Body of pancreas (tissue), 4 donors: ENCODE measurements around the gene CDR2L. TPM values are rescaled to one million over a fixed set of nuclear protein-coding genes. Genes with fewer than 3 reads are reported as not detected.

Experiments
- ATAC-seq: fragments of 150-250 bp; one replicate; pipeline ENCODE4 v1.9.1; 2016
- DNase-seq, 4 donors: peaks; one replicate each; pipeline ENCODE4 v3.0.0-alpha.2; 2019
- H3K27ac ChIP-seq, 4 donors: fragments of 200-600 bp; sonication (generic); 1 replicate in 3 of 4; 2 replicates in 1 of 4; pipeline versions ENCODE4 v1.5.1 to v1.6.1; 2016 to 2019; ENCODE audit warnings: mild to moderate bottlenecking in 1 of 4, mixed read lengths in 1 of 4, moderate library complexity in 1 of 4
- H3K27me3 ChIP-seq, 2 donors: fragments of 200-600 bp; sonication (generic); one replicate each; pipeline ENCODE4 v1.6.0; 2016; ENCODE audit warnings: mild to moderate bottlenecking in 1 of 2
- H3K36me3 ChIP-seq, 2 donors: fragments of 200-600 bp; sonication (generic); replicated peaks in 1 of 2; 2 replicates each; pipeline ENCODE4 v1.5.1; 2016; ENCODE audit warnings: low read depth in 2 of 2; ENCODE audit not compliant: insufficient read depth in 1 of 2
- H3K4me1 ChIP-seq: fragments of 200-600 bp; sonication (generic); one replicate; pipeline ENCODE4 v1.6.0; 2016
- H3K4me3 ChIP-seq, 2 donors: fragments of 200-600 bp; sonication (generic); 1 replicate in 1 of 2; 2 replicates in 1 of 2; pipeline ENCODE4 v1.5.1; 2016 to 2019
- H3K9me3 ChIP-seq, 3 donors: fragments of 200-600 bp; sonication (generic); 1 replicate in 2 of 3; 2 replicates in 1 of 3; pipeline ENCODE4 v1.5.1; 2016
- POLR2A ChIP-seq, 3 donors: fragments of 450-650 bp; IDR thresholded peaks; one replicate each; pipeline ENCODE4 v1.6.1; 2016; ENCODE audit warnings: antibody characterized with exemption in 3 of 3, mild to moderate bottlenecking in 2 of 3
- WGBS, 2 donors: methylation state at CpG; one replicate each; pipeline ENCODE4 v1.1.5; 2017; 5-methylcytosine and 5-hydroxymethylcytosine counted together
- intact Hi-C: fragments of 100-400 bp; cut with DNase I; formaldehyde crosslinking; loops from one replicate; pipeline ENCODE4 v1.15.1; 2023
- total RNA-seq, 2 donors: library from RNA; depleted of rRNA; stranded (reverse); fragments of >200 nt; gene quantifications; one replicate each; pipeline ENCODE4 v1.1.0, GENCODE V29; 2016
- TF ChIP-seq, protein P1 (sequence below), 7 experiments: fragments of 450-650 bp in 4 of 7; fragments of 200-600 bp in 3 of 7; sonication (generic) in 3 of 7; IDR thresholded peaks; one replicate each; pipeline ENCODE4 v1.5.1; 2016 to 2019; ENCODE audit warnings: antibody characterized with exemption in 7 of 7

CDR2L gene
- total RNA-seq, 2 donors from 2014 or later: 11.9 to 18.5 TPM

- Histone ChIP-seq H3K27me3 (no peaks in the 10 kb centered on the region), H3K4me3 (no peak overlapping the region), H3K4me1 (no peaks in the 10 kb centered on the region), H3K9me3 (no peaks in the 10 kb centered on the region), H3K36me3 (no peaks in the 10 kb centered on the region), H3K27ac (no peak overlapping the region)
- intact Hi-C loops: no loop called here
- no peak for TF ChIP-seq POLR2A (IDR thresholded peaks at IDR 0.05)
- TF ChIP-seq, protein P1, sequence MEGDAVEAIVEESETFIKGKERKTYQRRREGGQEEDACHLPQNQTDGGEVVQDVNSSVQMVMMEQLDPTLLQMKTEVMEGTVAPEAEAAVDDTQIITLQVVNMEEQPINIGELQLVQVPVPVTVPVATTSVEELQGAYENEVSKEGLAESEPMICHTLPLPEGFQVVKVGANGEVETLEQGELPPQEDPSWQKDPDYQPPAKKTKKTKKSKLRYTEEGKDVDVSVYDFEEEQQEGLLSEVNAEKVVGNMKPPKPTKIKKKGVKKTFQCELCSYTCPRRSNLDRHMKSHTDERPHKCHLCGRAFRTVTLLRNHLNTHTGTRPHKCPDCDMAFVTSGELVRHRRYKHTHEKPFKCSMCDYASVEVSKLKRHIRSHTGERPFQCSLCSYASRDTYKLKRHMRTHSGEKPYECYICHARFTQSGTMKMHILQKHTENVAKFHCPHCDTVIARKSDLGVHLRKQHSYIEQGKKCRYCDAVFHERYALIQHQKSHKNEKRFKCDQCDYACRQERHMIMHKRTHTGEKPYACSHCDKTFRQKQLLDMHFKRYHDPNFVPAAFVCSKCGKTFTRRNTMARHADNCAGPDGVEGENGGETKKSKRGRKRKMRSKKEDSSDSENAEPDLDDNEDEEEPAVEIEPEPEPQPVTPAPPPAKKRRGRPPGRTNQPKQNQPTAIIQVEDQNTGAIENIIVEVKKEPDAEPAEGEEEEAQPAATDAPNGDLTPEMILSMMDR (IDR thresholded peaks at IDR 0.05): no peak
- no peak for DNase-seq
- 83 to 84% methylated on average over 9 to 15 of the region's 15 CpGs for WGBS, 2 donors
- ATAC-seq: no peak
These were observed 14.7 kb downstream of the CDR2L start for GRCh38 chr17:75001915-75002843.

- H3K4me1 ChIP-seq: no peaks in the 10 kb centered on the region
- 77 to 84% methylated on average over 26 to 63 of the region's 76 CpGs for WGBS, 2 donors
- H3K27ac ChIP-seq: no peak overlapping the region
- H3K36me3 ChIP-seq: no peaks in the 10 kb centered on the region
- H3K4me3 ChIP-seq: no peak overlapping the region
- TF ChIP-seq POLR2A (IDR thresholded peaks at IDR 0.05): no peak
- TF ChIP-seq, protein P1 (IDR thresholded peaks at IDR 0.05): no peak
- no peaks in the 10 kb centered on the region for H3K27me3 ChIP-seq
- no peaks in the 10 kb centered on the region for H3K9me3 ChIP-seq
- no peak for DNase-seq
- no peak for ATAC-seq
- intact Hi-C loops: no loop called here
These were observed 15.9 kb downstream of the CDR2L start for GRCh38 chr17:75003070-75003956.

DNA sequence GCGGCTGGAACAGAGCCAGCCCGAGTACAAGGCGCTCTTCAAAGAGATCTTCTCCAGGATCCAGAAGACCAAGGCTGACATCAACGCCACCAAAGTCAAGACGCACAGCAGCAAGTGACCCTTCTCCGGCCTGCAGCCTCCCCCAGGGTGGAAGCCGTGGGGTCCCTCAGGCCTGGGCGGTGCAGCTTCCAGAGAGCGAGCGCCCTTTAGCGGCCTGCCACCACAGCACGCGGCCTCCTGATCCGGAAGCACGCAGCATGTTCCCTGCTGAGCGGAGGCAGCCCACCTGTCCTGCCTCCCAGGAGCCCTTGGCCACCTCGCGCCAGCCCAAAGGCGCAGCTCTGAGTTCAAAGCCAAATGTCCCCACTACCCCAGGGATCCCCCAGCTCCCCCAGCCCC, 16.5 kb downstream of the CDR2L start:
- 92 to 95% methylated on average over 13 to 18 of the region's 19 CpGs for WGBS, 2 donors
- no peak for TF ChIP-seq POLR2A (IDR thresholded peaks at IDR 0.05)
- TF ChIP-seq, protein P1 (IDR thresholded peaks at IDR 0.05): no peak
- intact Hi-C loops: no loop called here
- Histone ChIP-seq H3K9me3 (no peaks in the 10 kb centered on the region), H3K27ac (no peak overlapping the region), H3K36me3 (no peaks in the 10 kb centered on the region), H3K4me1 (no peaks in the 10 kb centered on the region), H3K4me3 (no peak overlapping the region), H3K27me3 (no peaks in the 10 kb centered on the region)
- ATAC-seq (no peak), DNase-seq (no peak)

- Histone ChIP-seq H3K9me3 (no peaks in the 10 kb centered on the region), H3K36me3 (no peaks in the 10 kb centered on the region), H3K27ac (no peak overlapping the region), H3K4me3 (no peak overlapping the region), H3K4me1 (no peaks in the 10 kb centered on the region), H3K27me3 (no peaks in the 10 kb centered on the region)
- ATAC-seq (no peak), DNase-seq (no peak)
- no peak for TF ChIP-seq POLR2A (IDR thresholded peaks at IDR 0.05)
- TF ChIP-seq, protein P1 (IDR thresholded peaks at IDR 0.05): no peak
- intact Hi-C loops: no loop called here
- WGBS, 2 donors: 92 to 100% methylated on average over 1 to 2 of the region's 3 CpGs
These were observed 16.9 kb downstream of the CDR2L start for GRCh38 chr17:75004371-75004770.
